Measurements from ENCODE around the gene ATP6V0E1.
"Not testable (repeated sequence)": the region's sequence is repeated elsewhere in the genome, so short reads cannot be mapped to it uniquely, and the experiment has no call there.

The ATP6V0E1 gene

GRCh38 chr5:173075137-173075843, 91.7 kb downstream of the ATP6V0E1 start:
- TF ChIP-seq CTCF (IDR thresholded peaks at IDR 0.05; ENCODE audit: low read depth, low read length, missing control alignments), result no peak
- no peak for DNase-seq (ENCODE audit: low read depth)
- in situ Hi-C loops (cut with HindIII; ENCODE audit: low sequenced_read_pairs), result no loop called here

GRCh38 chr5:173075970-173076369, 92.4 kb downstream of the ATP6V0E1 start:
- TF ChIP-seq CTCF (IDR thresholded peaks at IDR 0.05; ENCODE audit: low read depth, low read length, missing control alignments), result no peak
- in situ Hi-C loops (cut with HindIII; ENCODE audit: low sequenced_read_pairs), result no loop called here
- no peak overlapping the region for H3K4me3 ChIP-seq (ENCODE audit: low read depth, low read length)
- no peak for DNase-seq (ENCODE audit: low read depth)

More at GRCh38 chr5:173075137-173075843, 91.7 kb downstream of the ATP6V0E1 start:
- H3K4me3 ChIP-seq (ENCODE audit: low read depth, low read length), result no peak overlapping the region

GRCh38 chr5:173076471-173076870, 92.9 kb downstream of the ATP6V0E1 start:
- DNase-seq (ENCODE audit: low read depth); in situ Hi-C loops (cut with HindIII; ENCODE audit: low sequenced_read_pairs); H3K4me3 ChIP-seq (ENCODE audit: low read depth, low read length): not testable (repeated sequence)

- in situ Hi-C loops (cut with HindIII; ENCODE audit: low sequenced_read_pairs), result no loop called here
- TF ChIP-seq CTCF (IDR thresholded peaks at IDR 0.05; ENCODE audit: low read depth, low read length, missing control alignments), result no peak
- no peak overlapping the region for H3K4me3 ChIP-seq (ENCODE audit: low read depth, low read length)
- DNase-seq (ENCODE audit: low read depth), result no peak
Observed at GRCh38 chr5:173078878-173079277, 95.3 kb downstream of the ATP6V0E1 start.

All from astrocyte of the cerebellum (primary cell).